AG04449 (cell line): ENCODE data around the gene VWA5B1.

Source experiments
- CTCF ChIA-PET: fragments of 350-600 bp; formaldehyde crosslinking; extraction: SDS; loops from one replicate; lab custom pipeline; 2021; ENCODE audit warnings: antibody characterized with exemption; lab: Yijun Ruan, JAX
- POLR2A ChIA-PET: fragments of 400-600, 350-600 bp; formaldehyde crosslinking; extraction: SDS; loops from one replicate; lab custom pipeline; 2020; ENCODE audit warnings: antibody characterized with exemption, inconsistent platforms; lab: Yijun Ruan, JAX
- DNase-seq: peaks from one replicate; pipeline ENCODE4 v3.0.0-alpha.2; 2010; ENCODE audit warnings: low read depth, low spot score
- H3K4me3 ChIP-seq: 2 replicates; pipeline ENCODE4 v1.5.1; 2011; ENCODE audit warnings: low read depth, mild to moderate bottlenecking, control low read depth, low read length
- CTCF ChIP-seq: IDR thresholded peaks from one replicate; pipeline ENCODE4 v1.5.1; 2011; ENCODE audit warnings: mild to moderate bottlenecking, moderate library complexity, low read length, control low read depth, inconsistent platforms; ENCODE audit not compliant: insufficient read depth; ENCODE audit errors: missing control alignments

The VWA5B1 gene

GRCh38 chr1:20380616-20381035 is 90.0 kb downstream of the VWA5B1 start:
- ChIA-PET POLR2A (interaction anchor here (1.0 to 1.4 kb wide), 2 partner anchors 30 to 101 kb away, joined by 7 read pairs; no protein-coding TSS in a partner anchor), CTCF (interaction anchor here (0.7 to 11.8 kb wide), 10 partner anchors 10 to 406 kb away, joined by 3 to 194 read pairs (median 4); no protein-coding TSS in a partner anchor)
- no peak overlapping the region for H3K4me3 ChIP-seq
- DNase-seq: peak; percentile 64
- TF ChIP-seq CTCF: no peak

- POLR2A ChIA-PET: interaction anchor here (1.0 kb wide), 1 partner anchor 30 kb away, joined by 7 read pairs; no protein-coding TSS in a partner anchor
- TF ChIP-seq CTCF: no peak
- DNase-seq: no peak
- CTCF ChIA-PET: interaction anchor here (0.7 to 11.8 kb wide), 9 partner anchors 12 to 406 kb away, joined by 3 to 194 read pairs (median 4); no protein-coding TSS in a partner anchor
- no peak overlapping the region for H3K4me3 ChIP-seq
Measured at GRCh38 chr1:20381045-20381641, 90.5 kb downstream of the VWA5B1 start.

GRCh38 chr1:20381961-20382360 is 91.3 kb downstream of the VWA5B1 start:
- no peak for TF ChIP-seq CTCF
- H3K4me3 ChIP-seq: no peak overlapping the region
- ChIA-PET POLR2A (no interaction called here), CTCF (interaction anchor here (1.1 to 11.8 kb wide), 4 partner anchors 18 to 149 kb away, joined by 3 to 194 read pairs (median 88); no protein-coding TSS in a partner anchor)
- DNase-seq: no peak

- POLR2A ChIA-PET: no interaction called here
Measured at GRCh38 chr1:20382711-20383110, 92.0 kb downstream of the VWA5B1 start.

GRCh38 chr1:20383631-20384030 is 93.0 kb downstream of the VWA5B1 start:
- no peak overlapping the region for H3K4me3 ChIP-seq
- TF ChIP-seq CTCF: no peak
- DNase-seq: no peak
- ChIA-PET CTCF (interaction anchor here (0.9 to 11.8 kb wide), 4 partner anchors 10 to 110 kb away, joined by 3 to 194 read pairs (median 6); no protein-coding TSS in a partner anchor), POLR2A (interaction anchor here (0.6 kb wide), 1 partner anchor 188 kb away, joined by 3 read pairs; no protein-coding TSS in a partner anchor)

More at GRCh38 chr1:20382711-20383110, 92.0 kb downstream of the VWA5B1 start:
- no peak for DNase-seq
- TF ChIP-seq CTCF: no peak
- CTCF ChIA-PET: interaction anchor here (0.9 to 11.8 kb wide), 4 partner anchors 13 to 111 kb away, joined by 3 to 194 read pairs (median 39); no protein-coding TSS in a partner anchor
- no peak overlapping the region for H3K4me3 ChIP-seq

GRCh38 chr1:20385630-20386029 is 95.0 kb downstream of the VWA5B1 start:
- no peak for TF ChIP-seq CTCF
- ChIA-PET POLR2A (no interaction called here), CTCF (no interaction called here)
- no peak overlapping the region for H3K4me3 ChIP-seq
- DNase-seq: no peak
